PC-3 (cell line): ENCODE data around the gene PTPRN2. TPM values are rescaled to one million over a fixed set of nuclear protein-coding genes. Genes with fewer than 3 reads are reported as not detected.

Experiments used
- ATAC-seq: fragments of 200-7000 bp; cut with Tn5 transposase; 2 replicates; pipeline ENCODE4 v1.9.1; 2020; ENCODE audit warnings: mild to moderate bottlenecking, moderate library complexity
- BruUV-seq: library from RNA; stranded (reverse); fragments of 400-500 nt; replicated peaks from 2 replicates; lab custom pipeline; 2021; lab: Mats Ljungman, UMichigan
- CTCF ChIA-PET: fragments of 300-600 bp; sonication (Branson Sonifier 250); formaldehyde crosslinking; loops from one replicate; lab custom pipeline; 2022; ENCODE audit warnings: antibody characterized with exemption; lab: Charles Lee
- POLR2A ChIA-PET: fragments of 300-600 bp; sonication (Branson Sonifier 250); formaldehyde crosslinking; loops from one replicate; lab custom pipeline; 2022; ENCODE audit warnings: antibody characterized with exemption; ENCODE audit not compliant: unreplicated experiment; lab: Charles Lee
- DNase-seq: peaks from one replicate; pipeline ENCODE4 v3.0.0-alpha.2; 2015
- H2AFZ ChIP-seq: fragments of 300-600 bp; sonication (generic); 2 replicates; pipeline ENCODE4 v1.6.0; 2016; ENCODE audit warnings: antibody characterized with exemption, low read length
- H3F3A ChIP-seq: fragments of 300-600 bp; sonication (generic); one replicate; pipeline ENCODE4 v1.6.0; 2017; ENCODE audit warnings: antibody characterized with exemption, low read length, control low read depth, mild to moderate bottlenecking; ENCODE audit not compliant: unreplicated experiment
- H3K27ac ChIP-seq: fragments of 300-600 bp; sonication (generic); 2 replicates; pipeline ENCODE4 v1.5.1; 2016; ENCODE audit warnings: mild to moderate bottlenecking, low read length
- H3K27me3 ChIP-seq: fragments of 300-600 bp; sonication (generic); 2 replicates; pipeline ENCODE4 v1.6.1; 2016; ENCODE audit warnings: low read length, mixed read lengths
- H3K36me3 ChIP-seq: fragments of 300-600 bp; sonication (generic); 2 replicates; pipeline ENCODE4 v1.6.1; 2016; ENCODE audit warnings: low read depth, mixed run types, low read length, mixed read lengths
- H3K4me1 ChIP-seq: fragments of 300-600 bp; sonication (generic); 2 replicates; pipeline ENCODE4 v1.5.1; 2016; ENCODE audit warnings: low read length; ENCODE audit not compliant: insufficient read depth
- H3K4me2 ChIP-seq: fragments of 300-600 bp; sonication (generic); 2 replicates; pipeline ENCODE4 v1.6.0; 2016; ENCODE audit warnings: low read length
- H3K4me3 ChIP-seq: fragments of 300-600 bp; sonication (generic); 2 replicates; pipeline ENCODE4 v1.5.1; 2016; ENCODE audit warnings: mild to moderate bottlenecking, low read length, mixed read lengths
- H3K79me2 ChIP-seq: fragments of 300-600 bp; sonication (generic); 2 replicates; pipeline ENCODE4 v1.6.1; 2017; ENCODE audit warnings: low read length, mixed read lengths
- H3K9ac ChIP-seq: fragments of 300-600 bp; sonication (generic); 2 replicates; pipeline ENCODE4 v1.6.0; 2016; ENCODE audit warnings: mild to moderate bottlenecking, low read length
- H3K9me2 ChIP-seq: fragments of 300-600 bp; sonication (generic); replicated peaks from 2 replicates; pipeline ENCODE4 v1.6.1; 2016; ENCODE audit warnings: mixed run types, low read length, mixed read lengths
- H3K9me3 ChIP-seq: fragments of 300-600 bp; sonication (generic); 2 replicates; pipeline ENCODE4 v1.6.1; 2016; ENCODE audit warnings: low read length, mixed read lengths
- H4K20me1 ChIP-seq: fragments of 300-600 bp; sonication (generic); 2 replicates; pipeline ENCODE4 v1.6.1; 2016; ENCODE audit warnings: low read length, mixed read lengths
- EZH2 ChIP-seq: fragments of 300-600 bp; sonication (generic); IDR thresholded peaks from one replicate; pipeline ENCODE4 v1.6.1; 2017; ENCODE audit warnings: antibody characterized with exemption, mild to moderate bottlenecking, low read length; ENCODE audit not compliant: unreplicated experiment
- EZH2phosphoT487 ChIP-seq: fragments of 300-600 bp; sonication (generic); IDR thresholded peaks from 2 replicates; pipeline ENCODE4 v1.6.1; 2018; ENCODE audit warnings: mild to moderate bottlenecking, antibody characterized with exemption, low read length, borderline replicate concordance
- intact Hi-C: fragments of 100-400 bp; cut with micrococcal nuclease; formaldehyde crosslinking; loops from 2 replicates; pipeline ENCODE4 v1.9.0; 2023
- total RNA-seq: library from RNA; depleted of rRNA; stranded (reverse); fragments of >200 nt; gene quantifications from 2 replicates; pipeline ENCODE4 v1.2.3, GENCODE V29; 2014
- TF ChIP-seq, protein P1 (sequence below): fragments of 300-600 bp; sonication (generic); conservative IDR thresholded peaks from 2 replicates; pipeline ENCODE4 v1.5.1; 2017; ENCODE audit warnings: antibody characterized with exemption, low read depth, mild to moderate bottlenecking, low read length

The PTPRN2 gene
- total RNA-seq, 1 experiment from 2014 or later, result 3.2 TPM

DNA sequence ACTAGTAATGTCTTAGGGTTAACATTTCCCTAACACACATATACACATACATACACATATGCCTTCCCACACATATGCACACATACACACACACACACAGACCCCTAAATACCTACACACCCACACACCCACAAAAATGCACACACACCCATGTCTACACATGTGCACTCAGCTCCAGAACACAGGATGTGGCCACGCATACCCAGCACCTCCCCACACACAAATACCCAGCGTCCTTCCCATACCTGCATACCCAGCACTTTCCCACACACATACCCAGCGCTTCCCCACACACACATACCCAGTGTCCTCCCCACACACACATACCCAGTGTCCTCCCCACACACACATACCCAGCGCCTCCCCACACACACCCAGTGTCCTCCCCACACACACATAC is 715.9 kb downstream of the PTPRN2 start:
- no peak for ATAC-seq
- Histone ChIP-seq H3F3A (no peaks in the 10 kb centered on the region), H3K36me3 (no peaks in the 10 kb centered on the region), H3K27ac (no peak overlapping the region), H4K20me1 (no peaks in the 10 kb centered on the region), H3K4me3 (no peak overlapping the region), H3K9me3 (no peaks in the 10 kb centered on the region), H3K9me2 (no peaks in the 10 kb centered on the region), H2AFZ (no peak overlapping the region), H3K27me3 (no peaks in the 10 kb centered on the region), H3K9ac (no peak overlapping the region), H3K79me2 (no peaks in the 10 kb centered on the region), H3K4me1 (no peaks in the 10 kb centered on the region), H3K4me2 (no peak overlapping the region)
- TF ChIP-seq EZH2 (no peak), EZH2phosphoT487 (no peak)
- TF ChIP-seq, protein P1, sequence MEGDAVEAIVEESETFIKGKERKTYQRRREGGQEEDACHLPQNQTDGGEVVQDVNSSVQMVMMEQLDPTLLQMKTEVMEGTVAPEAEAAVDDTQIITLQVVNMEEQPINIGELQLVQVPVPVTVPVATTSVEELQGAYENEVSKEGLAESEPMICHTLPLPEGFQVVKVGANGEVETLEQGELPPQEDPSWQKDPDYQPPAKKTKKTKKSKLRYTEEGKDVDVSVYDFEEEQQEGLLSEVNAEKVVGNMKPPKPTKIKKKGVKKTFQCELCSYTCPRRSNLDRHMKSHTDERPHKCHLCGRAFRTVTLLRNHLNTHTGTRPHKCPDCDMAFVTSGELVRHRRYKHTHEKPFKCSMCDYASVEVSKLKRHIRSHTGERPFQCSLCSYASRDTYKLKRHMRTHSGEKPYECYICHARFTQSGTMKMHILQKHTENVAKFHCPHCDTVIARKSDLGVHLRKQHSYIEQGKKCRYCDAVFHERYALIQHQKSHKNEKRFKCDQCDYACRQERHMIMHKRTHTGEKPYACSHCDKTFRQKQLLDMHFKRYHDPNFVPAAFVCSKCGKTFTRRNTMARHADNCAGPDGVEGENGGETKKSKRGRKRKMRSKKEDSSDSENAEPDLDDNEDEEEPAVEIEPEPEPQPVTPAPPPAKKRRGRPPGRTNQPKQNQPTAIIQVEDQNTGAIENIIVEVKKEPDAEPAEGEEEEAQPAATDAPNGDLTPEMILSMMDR, result no peak
- ChIA-PET POLR2A (no interaction called here), CTCF (no interaction called here)
- no TSS peak for BruUV-seq
- no peak for DNase-seq
- intact Hi-C loops, result no loop called here

DNA sequence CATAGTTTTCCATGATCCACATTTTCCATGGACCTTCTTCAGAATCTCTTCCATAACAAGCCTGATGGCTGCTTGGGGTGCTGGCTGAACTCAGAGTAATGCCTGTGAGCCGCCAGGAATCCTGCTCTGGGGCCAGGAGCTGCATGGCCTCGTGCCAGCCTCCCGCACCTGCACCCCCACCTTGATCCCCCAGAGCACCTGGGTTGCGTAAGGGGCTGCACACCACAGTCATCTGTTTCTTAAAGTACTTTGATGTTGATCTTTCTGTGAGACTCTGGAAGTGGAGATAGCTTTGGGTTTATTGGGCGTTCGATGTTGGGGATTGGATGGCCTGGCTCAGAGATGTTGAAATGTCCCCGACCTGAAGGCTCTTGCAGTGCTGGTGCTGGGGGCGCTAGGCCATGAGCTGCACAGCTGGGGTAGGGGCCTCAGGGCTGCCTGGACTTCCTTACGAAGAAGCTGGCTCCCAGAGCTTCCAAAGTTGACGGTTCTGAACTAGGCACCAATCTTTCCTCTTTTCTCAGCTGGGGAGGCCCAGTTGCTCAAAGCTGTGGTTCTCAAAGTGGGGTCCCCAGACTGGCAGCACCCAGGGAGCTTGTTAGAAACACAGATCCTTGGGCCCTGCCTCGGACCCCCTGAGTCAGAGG is 716.9 kb downstream of the PTPRN2 start:
- CTCF ChIA-PET, result no interaction called here
- H4K20me1 ChIP-seq, result no peaks in the 10 kb centered on the region
- no TSS peak for BruUV-seq

DNA sequence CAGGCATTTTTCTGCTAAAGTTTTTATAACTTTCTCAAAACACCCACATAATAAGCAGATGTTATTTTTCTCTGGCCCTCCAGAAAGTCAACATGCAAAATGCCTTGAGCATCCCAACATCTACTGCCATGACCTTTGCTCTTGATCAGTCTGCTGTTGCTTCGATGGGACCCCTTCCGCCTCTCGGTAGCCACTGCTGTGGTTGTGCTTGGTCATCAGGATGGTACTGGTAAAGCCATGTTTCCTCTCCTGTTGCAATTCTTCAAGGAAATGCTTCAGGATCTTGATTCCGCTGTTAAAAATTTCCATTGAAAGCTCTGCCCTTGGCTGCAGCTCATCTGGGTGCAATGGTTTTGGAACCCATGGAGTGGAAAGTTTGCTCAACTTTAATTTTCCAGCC is 717.8 kb downstream of the PTPRN2 start:
- no peaks in the 10 kb centered on the region for H3F3A ChIP-seq
- no peaks in the 10 kb centered on the region for H3K27me3 ChIP-seq
- no peaks in the 10 kb centered on the region for H3K4me1 ChIP-seq
- ChIA-PET POLR2A (no interaction called here), CTCF (no interaction called here)
- H3K36me3 ChIP-seq, result no peaks in the 10 kb centered on the region
- H3K9me3 ChIP-seq, result no peaks in the 10 kb centered on the region
- no TSS peak for BruUV-seq
- intact Hi-C loops, result no loop called here
- no peaks in the 10 kb centered on the region for H4K20me1 ChIP-seq
- no peaks in the 10 kb centered on the region for H3K9me2 ChIP-seq
- TF ChIP-seq EZH2 (no peak), EZH2phosphoT487 (no peak)
- TF ChIP-seq, protein P1, result no peak
- H3K79me2 ChIP-seq, result no peaks in the 10 kb centered on the region
- DNase-seq (no peak), ATAC-seq (no peak)
- H3K4me2 ChIP-seq, result no peak overlapping the region
- H3K4me3 ChIP-seq, result no peak overlapping the region
- H3K9ac ChIP-seq, result no peak overlapping the region
- H2AFZ ChIP-seq, result no peak overlapping the region
- no peak overlapping the region for H3K27ac ChIP-seq

More for the DNA sequence above, 716.9 kb downstream of the PTPRN2 start:
- H3K36me3 ChIP-seq, result no peaks in the 10 kb centered on the region
- H3K27me3 ChIP-seq, result no peaks in the 10 kb centered on the region
- H3K9ac ChIP-seq, result no peak overlapping the region
- no peaks in the 10 kb centered on the region for H3K9me3 ChIP-seq
- DNase-seq, result no peak
- no peak overlapping the region for H3K4me3 ChIP-seq
- H3K4me1 ChIP-seq, result no peaks in the 10 kb centered on the region
- H3K4me2 ChIP-seq, result no peak overlapping the region
- H3K9me2 ChIP-seq, result no peaks in the 10 kb centered on the region
- no peak overlapping the region for H3K27ac ChIP-seq
- POLR2A ChIA-PET, result no interaction called here
- H2AFZ ChIP-seq, result no peak overlapping the region
- intact Hi-C loops, result no loop called here
- H3F3A ChIP-seq, result no peaks in the 10 kb centered on the region
- TF ChIP-seq EZH2phosphoT487 (no peak), EZH2 (no peak)
- TF ChIP-seq, protein P1, result no peak
- no peaks in the 10 kb centered on the region for H3K79me2 ChIP-seq
- ATAC-seq, result no peak
